Activated CD4-positive, alpha-beta T cell treated with anti-CD3 and anti-CD28 coated beads, Interleukin-2, amount 50 U/mL, for 1 hour (primary cell): ENCODE data around the gene PCBP3.
"Not testable (repeated sequence)": the region's sequence is repeated elsewhere in the genome, so short reads cannot be mapped to it uniquely, and the experiment has no call there.

Experiments used
- DNase-seq: peaks from one replicate; pipeline ENCODE4 v3.0.0-alpha.2; 2020

PCBP3 gene

DNA sequence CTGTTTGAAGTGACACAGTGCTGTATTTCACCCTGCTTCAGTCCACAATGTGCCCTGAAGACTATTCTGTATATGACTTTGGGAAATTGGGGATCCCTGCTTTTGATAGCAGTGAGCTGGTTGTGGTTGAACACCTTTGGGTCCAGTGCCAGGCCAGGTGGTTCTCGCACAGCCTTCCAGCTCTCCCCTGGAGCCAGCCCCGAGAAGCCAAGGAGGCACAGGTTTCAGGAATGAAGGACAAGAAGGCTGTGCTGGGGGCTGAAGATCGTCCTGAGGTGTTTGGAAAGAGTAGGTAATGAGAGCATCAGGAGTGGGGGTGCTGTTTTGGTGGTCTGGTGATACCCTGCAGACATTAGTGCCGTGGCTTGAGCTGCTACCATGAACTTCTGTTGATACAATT, 206.7 kb downstream of the PCBP3 start:
- DNase-seq = no peak

DNA sequence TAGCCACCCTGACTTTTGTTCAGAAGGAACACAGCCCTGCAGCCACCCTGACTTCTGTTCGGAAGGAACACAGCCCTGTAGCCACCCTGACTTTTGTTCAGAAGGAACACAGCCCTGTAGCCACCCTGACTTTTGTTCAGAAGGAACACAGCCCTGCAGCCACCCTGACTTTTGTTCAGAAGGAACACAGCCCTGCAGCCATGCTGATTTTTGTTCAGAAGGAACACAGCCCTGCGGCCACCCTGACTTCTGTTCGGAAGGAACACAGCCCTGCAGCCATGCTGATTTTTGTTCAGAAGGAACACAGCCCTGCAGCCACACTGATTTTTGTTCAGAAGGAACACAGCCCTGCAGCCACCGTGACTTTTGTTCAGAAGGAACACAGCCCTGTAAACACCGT, 208.9 kb downstream of the PCBP3 start:
- DNase-seq = not testable (repeated sequence)

DNA sequence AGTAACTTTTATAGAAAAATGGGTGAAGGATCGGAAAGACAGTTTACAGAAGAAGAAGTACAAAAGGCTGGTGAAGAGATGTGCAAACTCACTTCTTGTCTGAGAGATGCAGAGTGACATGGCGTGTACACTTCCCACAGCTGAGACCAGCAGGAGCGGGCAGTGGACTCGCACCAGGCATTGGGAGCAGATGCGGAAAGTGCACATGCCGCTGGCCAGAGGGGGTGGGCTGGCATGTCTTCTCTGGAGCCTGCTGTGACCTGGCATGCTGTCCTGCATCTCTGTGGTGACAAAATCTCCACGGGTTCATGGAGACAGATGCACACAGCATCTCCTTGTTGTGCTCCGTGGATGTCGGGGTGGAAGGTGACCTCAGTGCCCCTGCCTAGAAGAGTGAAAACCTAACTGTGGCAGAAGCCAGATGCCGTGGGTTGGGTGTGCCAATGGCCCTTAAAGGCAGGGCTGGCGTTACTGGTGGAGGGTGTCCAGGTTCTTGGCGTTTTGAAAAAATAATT, 209.4 kb downstream of the PCBP3 start:
- no peak for DNase-seq

DNA sequence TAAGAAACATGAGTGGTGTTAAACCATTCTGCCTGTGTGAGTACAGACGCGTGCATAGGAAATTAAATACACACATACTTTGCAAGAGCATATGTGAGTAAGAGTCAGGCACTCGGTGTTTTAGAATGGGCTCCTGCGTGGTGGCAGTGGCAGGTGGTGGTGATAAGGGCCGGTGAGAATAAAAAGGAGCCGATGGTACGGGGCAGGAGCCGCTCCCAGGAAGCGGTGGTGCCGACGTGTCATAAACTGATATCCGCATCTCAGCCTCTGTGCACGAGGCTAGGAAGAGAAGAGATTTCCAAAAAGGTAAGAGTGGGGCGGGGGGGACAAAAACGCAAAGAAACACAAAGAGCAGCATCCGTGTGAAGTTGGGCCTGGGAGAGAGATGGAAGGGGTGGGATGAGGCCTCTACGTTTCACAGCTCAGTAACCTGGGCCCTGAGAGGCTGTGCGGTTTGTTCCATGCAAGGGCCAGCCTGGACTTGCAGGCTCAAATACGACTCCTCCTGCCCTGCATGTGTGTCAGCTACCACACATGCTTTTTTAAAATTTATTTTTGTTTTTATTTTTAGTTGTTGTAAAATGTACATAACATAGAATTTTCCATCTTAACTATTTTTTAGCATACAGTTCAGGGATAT, 210.3 kb downstream of the PCBP3 start:
- no peak for DNase-seq

DNA sequence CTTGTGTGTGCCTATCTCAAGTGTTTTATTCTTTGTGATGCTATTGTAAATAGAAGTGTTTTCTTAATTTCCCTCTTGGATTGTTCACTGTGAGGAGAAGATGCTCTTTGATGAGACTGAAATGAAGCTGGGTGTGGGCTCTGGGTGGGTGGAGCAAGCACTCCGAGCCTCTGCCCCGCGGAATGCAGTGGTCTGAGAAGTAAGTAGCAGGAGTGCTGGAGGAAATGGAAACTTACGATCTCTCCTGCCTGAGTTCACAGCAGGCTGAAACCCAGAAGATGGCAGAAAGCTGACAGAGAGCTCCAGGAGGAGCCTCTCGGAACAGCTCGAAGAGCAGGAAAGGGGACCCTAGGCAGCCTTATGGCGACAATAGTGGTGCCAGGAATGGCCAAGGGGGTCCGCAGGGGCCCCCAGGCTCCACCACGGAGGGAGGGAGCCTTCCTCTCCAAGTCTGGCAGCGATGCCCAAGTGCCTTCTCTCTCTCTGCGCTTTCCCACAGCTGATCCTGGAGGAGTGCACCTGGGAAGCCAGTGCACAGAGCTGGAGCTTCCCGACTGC, 211.2 kb downstream of the PCBP3 start:
- no peak for DNase-seq

DNA sequence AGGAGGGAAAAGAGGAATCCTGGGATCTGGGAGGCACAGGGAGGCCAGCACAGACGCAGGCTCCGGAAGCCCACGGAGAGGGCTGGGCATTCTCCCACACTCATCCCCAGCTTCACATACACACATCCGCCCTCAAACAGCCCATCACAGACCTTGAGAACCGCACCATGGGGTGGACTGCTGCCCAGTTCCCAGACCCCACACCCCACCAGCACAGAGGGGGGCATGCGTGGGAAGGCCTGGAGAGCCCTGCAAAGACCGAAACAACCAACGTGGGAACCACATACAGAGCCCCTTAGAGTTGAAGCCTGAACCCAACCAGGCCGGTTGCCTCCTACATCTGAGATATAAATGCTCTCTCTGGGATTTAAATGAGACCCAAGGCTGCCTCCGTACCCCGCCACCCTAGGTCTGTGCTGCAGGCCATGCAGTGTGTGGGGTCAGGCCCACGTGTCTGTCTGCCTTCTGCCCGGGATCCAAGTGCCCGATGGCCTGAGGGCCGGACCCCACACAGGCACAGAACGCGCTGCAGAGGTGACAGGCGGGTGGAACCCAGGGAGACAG, 211.8 kb downstream of the PCBP3 start:
- no peak for DNase-seq

DNA sequence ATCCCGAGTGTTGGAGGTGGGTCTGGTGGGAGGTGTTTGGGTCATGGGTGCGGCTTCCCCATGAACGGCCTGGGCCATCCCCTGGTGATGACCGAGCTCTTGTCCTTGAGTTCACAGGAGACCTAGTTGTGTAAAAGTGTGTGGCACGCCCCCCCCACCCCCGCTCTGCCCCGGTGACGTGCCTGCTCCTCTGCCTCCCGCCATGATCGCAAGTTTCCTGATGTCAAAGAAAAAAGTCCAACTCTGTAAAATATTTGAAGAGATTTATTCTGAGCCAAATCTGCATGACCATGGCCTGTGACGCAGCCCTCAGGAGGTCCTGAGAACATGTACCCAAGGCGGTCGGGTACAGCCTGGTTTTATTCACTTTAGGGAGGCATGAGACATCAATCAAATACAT, 212.9 kb downstream of the PCBP3 start:
- no peak for DNase-seq

DNA sequence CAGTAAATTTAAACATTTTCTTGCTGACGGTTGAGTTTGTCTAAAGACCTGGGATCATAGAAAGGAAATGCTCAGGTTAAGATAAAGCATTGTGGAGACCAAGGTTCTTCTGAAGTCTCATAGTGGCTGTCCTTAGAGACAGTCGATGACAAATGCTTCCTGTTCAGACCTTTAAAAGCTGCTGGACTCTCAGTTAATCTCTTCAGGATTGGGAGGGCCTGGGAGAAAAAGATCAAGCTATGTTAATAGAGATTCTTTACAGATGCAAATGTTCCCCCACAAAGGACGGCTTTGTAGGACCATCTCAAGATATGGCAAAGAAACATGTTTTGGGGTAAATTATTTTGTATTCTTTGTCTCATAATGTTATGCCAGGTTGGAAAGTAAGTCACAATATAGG, 213.4 kb downstream of the PCBP3 start:
- no peak for DNase-seq

DNA sequence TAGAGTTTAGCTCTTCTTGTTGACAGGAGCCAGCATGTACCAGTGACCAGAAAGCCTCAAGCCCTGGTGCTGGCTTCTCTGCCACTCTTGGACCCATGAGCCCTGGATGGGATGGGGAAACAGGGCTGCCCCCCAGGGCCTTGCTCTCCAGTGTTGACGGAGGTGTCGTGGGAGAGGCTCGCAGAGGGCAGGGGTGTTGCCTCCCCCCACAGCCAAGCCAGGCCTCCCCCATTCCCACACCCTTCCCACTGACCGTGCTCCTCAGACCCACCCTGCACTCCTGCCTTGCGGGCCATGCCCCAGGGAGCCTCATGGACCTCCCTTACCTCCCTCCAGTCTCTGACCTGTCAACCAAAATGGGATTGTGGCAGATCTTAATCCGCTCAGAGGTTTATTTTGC, 214.2 kb downstream of the PCBP3 start:
- no peak for DNase-seq

DNA sequence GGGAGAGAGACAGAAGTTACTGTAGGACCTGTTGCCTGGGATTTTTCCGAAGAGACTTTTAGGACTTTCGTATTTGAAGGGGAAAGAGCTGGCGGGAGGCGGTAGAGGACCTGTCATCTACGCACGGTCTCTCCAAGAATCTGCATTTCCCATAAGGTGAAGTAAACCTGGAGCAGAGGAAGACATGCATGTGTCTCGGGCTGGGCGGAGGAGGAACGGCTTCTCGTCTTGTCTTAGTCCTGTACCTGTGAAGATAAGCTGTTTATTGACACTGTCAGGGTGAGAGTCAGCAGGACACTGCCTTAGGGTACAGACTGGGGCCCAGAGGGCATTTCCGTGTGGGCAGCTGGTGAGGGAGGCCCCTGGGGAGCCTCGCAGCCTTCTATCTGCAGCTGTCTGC, 214.7 kb downstream of the PCBP3 start:
- DNase-seq = no peak

DNA sequence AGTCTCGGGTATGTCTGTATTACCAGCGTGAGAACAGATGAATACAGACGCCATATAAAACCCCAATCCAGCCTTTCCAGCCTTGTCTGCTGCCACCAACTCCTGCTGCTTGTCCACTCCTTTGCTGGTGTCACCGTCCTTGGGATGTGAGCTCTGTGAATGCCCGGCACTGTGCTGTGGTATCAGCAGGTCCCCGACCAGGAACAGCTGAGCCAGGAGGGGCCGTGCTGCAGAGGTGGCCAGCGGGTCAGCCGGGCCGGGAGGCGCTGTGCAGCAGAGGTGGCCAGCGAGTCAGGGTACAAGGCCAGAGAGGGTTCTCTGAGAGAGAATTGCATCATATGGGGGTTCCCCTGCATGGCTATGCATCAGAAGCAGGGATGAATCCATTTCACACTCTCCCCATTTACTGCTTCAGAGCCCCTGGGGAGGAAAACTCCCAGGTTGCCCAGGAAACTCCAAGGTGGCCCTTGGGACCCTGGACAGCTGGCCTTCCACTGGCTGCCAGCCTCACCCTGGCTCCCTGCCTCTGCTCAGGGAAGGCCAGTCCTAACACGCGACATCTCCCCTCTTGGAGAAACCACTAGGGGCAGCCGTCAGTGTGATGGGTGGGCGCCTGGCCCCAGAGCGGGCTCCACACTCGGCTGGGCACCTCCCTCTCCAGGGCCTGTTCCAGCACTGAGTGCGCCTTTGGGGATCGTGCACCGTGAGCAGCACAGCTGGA, 215.7 kb downstream of the PCBP3 start:
- no peak for DNase-seq

DNA sequence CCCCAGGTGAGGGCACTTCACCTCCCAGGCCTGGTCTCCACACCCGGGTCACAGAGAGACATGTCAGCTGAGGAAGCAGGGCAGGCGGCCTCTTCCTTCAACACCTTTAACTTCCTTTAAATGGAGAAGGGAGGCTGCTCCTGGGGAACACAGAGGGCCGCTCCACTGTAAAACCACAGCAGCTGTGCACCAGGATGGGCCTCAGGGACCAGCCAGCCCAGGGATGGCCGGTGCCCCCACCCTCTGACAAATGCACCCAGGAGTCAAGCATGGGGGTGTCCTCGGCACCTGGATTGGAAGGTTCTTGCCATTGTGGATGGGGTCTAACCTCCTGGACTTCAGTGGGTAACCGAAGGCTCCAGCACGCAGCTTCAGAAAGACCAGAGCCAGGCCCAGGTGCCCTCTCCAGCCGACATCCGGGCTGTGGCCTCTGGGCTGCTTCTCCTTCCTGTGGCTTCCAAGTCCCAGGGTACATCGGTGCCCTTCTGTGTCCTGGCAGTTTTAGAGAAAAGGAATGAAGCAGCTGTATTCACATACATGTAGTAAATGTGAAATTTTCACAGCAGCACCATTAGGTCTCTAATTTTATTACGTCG, 216.3 kb downstream of the PCBP3 start:
- DNase-seq = no peak

DNA sequence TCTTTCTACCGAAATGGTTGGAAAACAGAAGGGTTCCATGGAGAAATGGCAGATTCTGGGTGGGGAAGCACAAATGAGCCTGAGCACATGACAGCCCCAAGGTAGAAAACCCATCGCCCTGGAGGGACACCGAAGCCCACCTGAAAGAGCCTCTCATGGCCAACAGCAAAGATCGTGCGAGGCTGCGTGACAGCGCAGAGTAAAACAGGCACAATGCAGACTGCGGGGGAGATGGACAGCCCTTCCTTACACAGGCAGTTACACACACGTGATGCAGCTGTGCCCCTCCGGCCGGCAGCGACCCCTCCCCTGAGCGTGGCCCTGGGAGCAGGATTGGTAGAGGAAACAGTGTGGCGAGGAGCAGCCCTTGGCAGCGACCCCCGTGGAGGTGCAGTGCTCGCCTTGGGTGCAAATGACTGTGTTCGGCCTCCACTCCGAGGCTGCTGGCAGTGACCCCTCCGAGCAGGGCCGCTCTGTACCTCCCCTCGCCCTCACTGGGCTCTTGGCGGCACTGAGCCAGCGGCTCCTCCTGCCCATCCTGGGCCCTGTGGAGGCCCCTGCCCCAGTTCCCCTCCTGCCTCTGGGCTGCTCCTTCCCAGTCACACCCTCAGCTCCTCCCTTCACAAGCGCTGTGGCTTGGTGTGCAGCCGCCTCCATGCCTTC, 217.1 kb downstream of the PCBP3 start:
- DNase-seq = no peak

DNA sequence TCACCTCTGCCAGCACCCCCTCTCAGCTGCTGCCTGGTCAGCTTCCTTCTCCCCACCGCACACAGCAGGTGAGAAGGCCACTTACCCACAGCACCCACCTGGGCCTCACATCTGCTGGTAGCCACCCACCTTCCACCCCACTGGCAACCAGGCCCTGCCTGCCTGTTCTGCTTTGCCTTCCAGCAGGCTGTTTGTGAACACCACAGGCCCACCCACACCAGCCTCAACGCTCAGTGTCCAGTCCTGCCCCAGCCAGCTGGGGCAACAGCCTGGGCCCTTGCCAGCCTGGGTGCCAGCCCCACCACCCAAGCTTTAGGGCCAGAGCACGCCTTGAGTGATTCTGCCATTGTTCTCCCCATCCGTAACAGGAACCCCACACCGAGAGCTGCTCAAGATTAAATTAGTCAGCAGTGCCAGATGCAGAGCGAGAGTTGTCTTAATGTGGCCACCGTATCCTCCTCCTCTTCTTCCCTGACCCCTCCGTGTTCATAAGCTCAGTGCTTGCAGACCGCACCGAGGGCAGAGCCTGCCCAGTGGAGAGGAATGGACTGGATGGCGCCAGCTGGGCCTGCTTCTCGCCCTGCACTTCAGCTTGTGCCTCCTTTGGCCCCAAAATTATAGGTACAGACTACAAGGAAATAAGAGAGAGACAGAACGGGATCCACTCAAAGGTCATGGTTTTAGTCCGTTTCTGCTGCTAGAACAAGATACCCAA, 217.8 kb downstream of the PCBP3 start:
- no peak for DNase-seq

DNA sequence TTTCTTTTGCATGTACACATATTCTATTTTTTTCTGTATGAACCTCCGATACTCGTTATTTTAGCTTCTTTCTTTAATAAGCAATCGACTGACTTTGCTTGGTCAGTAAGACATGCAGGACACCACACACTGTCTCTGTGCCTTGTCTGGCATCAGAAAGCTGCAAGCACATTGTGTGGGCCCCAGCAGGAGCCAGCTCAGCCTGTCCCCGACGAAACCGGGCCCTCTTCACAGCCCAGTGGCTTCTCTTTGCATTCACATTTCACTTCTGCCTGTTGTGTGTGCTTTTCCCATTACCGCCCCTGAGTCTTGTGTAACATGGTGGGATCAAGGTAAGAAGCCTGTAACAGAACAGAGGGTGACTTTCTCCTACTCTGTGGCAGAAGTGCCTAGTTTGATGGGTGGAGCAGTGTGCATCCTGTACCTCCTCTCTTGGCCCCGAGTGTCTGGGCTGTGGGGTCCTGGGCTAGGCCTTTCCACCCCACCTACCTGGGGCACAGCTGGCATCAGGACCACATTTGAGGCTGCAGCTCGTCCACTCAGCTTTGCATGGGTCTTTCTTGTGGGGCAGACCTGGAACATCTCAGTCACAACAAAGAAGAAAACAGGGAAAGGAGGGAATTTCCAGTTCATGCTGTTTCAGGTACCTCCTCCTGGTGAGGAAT, 219.2 kb downstream of the PCBP3 start:
- DNase-seq = no peak

DNA sequence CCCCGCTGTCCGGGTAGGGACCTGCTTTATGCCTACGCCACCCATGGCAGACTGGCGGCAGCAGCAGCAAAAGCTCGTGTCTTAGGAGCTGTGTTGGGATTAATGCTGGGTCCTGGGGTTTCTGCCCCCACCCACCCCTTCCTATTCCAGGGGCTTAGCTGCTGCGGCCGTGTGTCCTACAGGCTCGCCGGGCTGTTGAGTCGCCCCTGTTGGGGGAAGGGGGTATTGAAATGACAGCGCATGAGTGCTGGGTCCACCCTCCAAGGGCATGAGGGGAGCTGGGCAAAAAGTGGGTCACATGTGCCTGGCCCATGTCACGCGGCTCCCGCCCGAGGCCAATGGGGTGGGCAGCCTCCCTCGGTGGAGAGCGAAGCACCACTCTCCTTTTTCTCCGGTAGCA, 219.7 kb downstream of the PCBP3 start:
- DNase-seq = no peak

DNA sequence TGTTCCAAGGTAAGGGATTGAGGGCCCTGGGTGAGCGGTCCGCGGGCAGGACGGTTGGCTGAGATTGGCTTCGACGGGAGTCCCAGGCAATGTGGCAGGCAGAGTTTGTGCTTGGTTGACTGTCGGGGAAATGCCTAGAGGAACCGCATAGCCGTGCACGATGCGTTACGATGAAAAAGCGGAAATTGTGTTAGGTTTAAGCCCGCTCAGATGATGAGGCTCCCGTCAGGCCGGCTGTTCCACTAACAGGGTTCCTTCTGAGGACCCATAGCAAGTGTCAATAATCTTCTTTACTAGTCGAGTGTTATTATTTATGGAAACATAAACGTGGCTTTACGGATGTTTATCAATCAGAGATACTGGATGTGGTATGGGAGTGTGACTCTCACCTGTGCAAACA, 220.2 kb downstream of the PCBP3 start:
- DNase-seq = no peak

DNA sequence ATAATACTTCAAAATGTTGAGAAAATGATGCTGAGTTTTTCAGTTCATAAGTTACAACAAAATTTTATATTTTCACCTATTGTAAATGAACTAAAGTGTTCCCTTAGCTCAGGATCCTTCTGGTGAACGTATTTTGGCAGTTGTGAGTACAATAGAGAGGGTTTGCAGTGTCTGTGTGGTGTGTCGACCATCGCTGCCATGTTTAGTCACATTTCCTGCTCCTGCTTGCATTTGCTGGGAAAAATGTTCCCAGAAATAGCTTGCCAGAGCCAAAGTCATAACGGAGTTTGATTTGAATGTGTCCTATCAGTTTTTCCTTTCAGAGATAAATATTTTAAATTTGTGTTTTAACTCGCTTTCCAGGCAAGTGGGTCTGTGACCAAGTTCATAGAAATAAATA, 220.9 kb downstream of the PCBP3 start:
- no peak for DNase-seq

DNA sequence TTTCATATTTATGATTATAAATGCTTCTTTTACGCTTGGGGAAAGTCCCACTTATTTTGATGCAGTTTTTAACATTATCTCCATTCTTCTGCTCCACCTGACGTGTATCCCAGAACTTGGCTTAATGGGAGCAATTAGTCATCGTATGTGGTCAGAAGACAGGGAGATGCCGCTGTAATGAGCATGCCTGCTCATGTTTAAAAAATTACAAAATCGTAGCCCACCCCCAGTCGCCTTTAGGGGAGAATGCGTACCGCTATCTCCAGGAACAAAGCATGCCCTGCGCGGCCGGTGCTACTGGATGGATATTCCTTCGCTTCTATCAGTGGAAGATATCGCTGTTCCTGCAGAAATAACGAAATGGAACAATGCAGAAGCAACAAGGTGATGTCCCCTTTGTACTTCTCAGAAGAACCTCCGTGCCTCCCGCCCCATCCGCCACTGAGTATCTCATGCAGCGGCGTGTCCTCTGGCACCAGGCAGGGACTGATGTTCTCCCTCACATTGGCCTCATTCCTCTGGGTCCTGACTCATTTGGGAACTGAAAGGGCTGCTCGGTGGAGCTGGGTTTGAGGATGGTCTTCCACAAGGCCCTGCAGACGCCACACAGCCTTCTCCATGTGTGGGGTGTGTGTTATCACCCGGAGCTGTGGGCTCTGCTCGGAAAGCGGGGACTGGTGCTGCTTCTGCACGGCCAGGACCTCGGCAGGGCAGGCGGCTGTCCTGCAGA, 221.7 kb downstream of the PCBP3 start:
- no peak for DNase-seq

DNA sequence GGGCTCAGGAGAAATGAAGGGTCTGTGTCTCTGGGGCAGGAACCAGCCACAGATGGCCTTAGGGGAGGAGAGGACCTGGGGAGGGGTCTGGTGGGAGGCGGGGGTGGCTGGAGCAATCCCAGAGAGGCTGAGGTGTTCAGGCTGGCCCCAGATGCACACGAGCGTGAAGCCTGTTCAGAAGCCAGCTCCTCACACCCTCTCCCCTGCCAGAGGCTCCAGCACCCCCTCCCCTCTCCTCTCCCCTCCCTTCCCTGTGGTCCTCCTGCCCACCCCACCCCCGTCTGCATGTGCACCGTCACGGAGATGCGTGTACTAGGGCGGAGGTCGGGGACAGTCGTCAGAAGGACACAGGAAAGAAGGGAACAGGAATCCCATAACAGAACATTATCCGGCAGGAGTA, 223.0 kb downstream of the PCBP3 start:
- DNase-seq = no peak

DNA sequence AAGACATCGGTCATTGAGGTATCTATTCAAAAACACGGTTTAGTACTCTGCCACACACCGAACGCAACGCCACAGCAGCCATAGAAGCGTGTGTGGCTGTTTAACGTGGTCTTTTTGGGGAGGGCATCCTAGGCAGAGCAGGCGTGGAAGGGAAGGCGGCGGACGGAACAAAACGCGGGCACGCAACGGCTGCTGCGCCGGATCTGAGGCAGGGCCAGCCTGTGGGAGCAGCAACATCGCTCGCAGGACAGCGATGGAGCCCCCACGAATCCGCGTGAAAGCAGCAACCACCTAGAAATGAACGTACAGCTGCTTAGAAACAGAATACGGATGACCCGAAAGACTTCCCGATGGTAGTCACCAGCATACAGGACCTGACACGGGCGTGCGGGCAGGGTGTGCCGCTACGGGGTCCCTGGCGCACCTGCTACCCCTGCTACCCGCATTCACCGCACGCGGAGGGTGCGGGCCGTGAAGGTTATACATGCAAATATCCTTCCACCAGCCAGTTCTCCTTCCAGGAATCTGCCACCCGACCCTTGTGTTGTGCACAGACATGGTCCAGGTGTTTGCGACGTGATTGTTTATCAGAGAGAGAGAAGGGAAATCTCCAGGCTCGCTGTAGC, 223.6 kb downstream of the PCBP3 start:
- DNase-seq = no peak
